Endodermal cell (in vitro differentiated cells): ENCODE data around the gene HAPLN1. TPM values are rescaled to one million over a fixed set of nuclear protein-coding genes. Genes with fewer than 3 reads are reported as not detected.

Experiments
- DNase-seq: peaks from one replicate; pipeline ENCODE4 v3.0.0-alpha.2; 2017
- H3K27ac ChIP-seq: 2 replicates; pipeline ENCODE4 v1.5.1; 2013; ENCODE audit warnings: mild to moderate bottlenecking, low read depth, low read length, moderate library complexity
- H3K27me3 ChIP-seq: 2 replicates; pipeline ENCODE4 v1.6.1; 2013; ENCODE audit warnings: mild to moderate bottlenecking, low read length, moderate library complexity; ENCODE audit not compliant: insufficient read depth, control insufficient read depth, poor library complexity, severe bottlenecking
- H3K36me3 ChIP-seq: 2 replicates; pipeline ENCODE4 v1.7.0; 2013; ENCODE audit warnings: mild to moderate bottlenecking, low read length, moderate library complexity; ENCODE audit not compliant: control insufficient read depth, insufficient read depth
- H3K4me1 ChIP-seq: one replicate; pipeline ENCODE4 v1.7.0; 2013; ENCODE audit warnings: low read length; ENCODE audit not compliant: control insufficient read depth, insufficient read depth
- H3K4me3 ChIP-seq: 2 replicates; pipeline ENCODE4 v1.5.1; 2013; ENCODE audit warnings: mild to moderate bottlenecking, low read length, moderate library complexity
- H3K9ac ChIP-seq: 2 replicates; pipeline ENCODE4 v1.6.1; 2013; ENCODE audit warnings: mild to moderate bottlenecking, low read length, moderate library complexity; ENCODE audit not compliant: poor library complexity, severe bottlenecking; ENCODE audit errors: extremely low read depth
- H3K9me3 ChIP-seq: 2 replicates; pipeline ENCODE4 v1.6.1; 2013; ENCODE audit warnings: mild to moderate bottlenecking, low read length, moderate library complexity; ENCODE audit not compliant: control insufficient read depth
- H3K27ac Mint-ChIP-seq: 2 replicates; pipeline ENCODE4 v1.8.0; 2020; ENCODE audit warnings: mixed read lengths
- H3K27me3 Mint-ChIP-seq: 2 replicates; pipeline ENCODE4 v1.8.0; 2021; ENCODE audit warnings: mild to moderate bottlenecking, mixed read lengths; ENCODE audit not compliant: insufficient read depth
- H3K36me3 Mint-ChIP-seq: 2 replicates; pipeline ENCODE4 v1.8.0; 2020; ENCODE audit warnings: low read depth, mixed read lengths
- H3K4me1 Mint-ChIP-seq: 2 replicates; pipeline ENCODE4 v1.8.0; 2020; ENCODE audit warnings: mixed read lengths
- H3K4me3 Mint-ChIP-seq: 2 replicates; pipeline ENCODE4 v1.8.0; 2020; ENCODE audit warnings: mild to moderate bottlenecking, moderate library complexity, mixed read lengths
- H3K9me3 Mint-ChIP-seq: 2 replicates; pipeline ENCODE4 v1.8.0; 2020; ENCODE audit warnings: mild to moderate bottlenecking, mixed read lengths
- CTCF ChIP-seq: fragments of 200-600 bp; sonication (generic); conservative IDR thresholded peaks from 2 replicates; pipeline ENCODE4 v1.5.0; 2021; ENCODE audit warnings: antibody characterized with exemption, mild to moderate bottlenecking
- WGBS, 2 experiments: methylation state at CpG; one replicate each; pipeline versions ENCODE4 v1.1.5 to v1.1.7; 2013; ENCODE audit warnings: missing lambda C conversion rate in 2 of 2, mixed read lengths in 1 of 2; ENCODE audit not compliant: insufficient coverage in 1 of 2, insufficient read length in 1 of 2; 5-methylcytosine and 5-hydroxymethylcytosine counted together
- total RNA-seq, 2 donors: library from RNA; stranded (reverse); fragmentation: NEBNext Ultra II Directional in 1 of 2; extraction: Animal tissue kit (Norgen Biotek cat#: 25700) in 1 of 2; gene quantifications; 2 replicates in 1 of 2; 3 replicates in 1 of 2; pipeline ENCODE4 v1.2.1, GENCODE V29; 2021

HAPLN1 gene
- total RNA-seq, 2 donors from 2014 or later = 0.07 to 1.3 TPM

GRCh38 chr5:83701886-83702285, 18.8 kb downstream of the HAPLN1 start:
- Mint-ChIP-seq H3K4me3 (no peak overlapping the region), H3K27ac (no peak overlapping the region), H3K27me3 (no peaks in the 10 kb centered on the region), H3K36me3 (no peaks in the 10 kb centered on the region), H3K9me3 (peaks cover 27% of the 10 kb centered on the region), H3K4me1 (no peaks in the 10 kb centered on the region)
- no peak for TF ChIP-seq CTCF
- Histone ChIP-seq H3K9me3 (peaks cover 17% of the 10 kb centered on the region), H3K36me3 (no peaks in the 10 kb centered on the region), H3K9ac (no peak overlapping the region), H3K4me3 (no peak overlapping the region), H3K4me1 (no peaks in the 10 kb centered on the region), H3K27ac (no peak overlapping the region), H3K27me3 (no peaks in the 10 kb centered on the region)
- DNase-seq = no peak
- 95 to 100% methylated on average over 2 to 3 of the region's 6 CpGs for WGBS, 2 experiments

DNA sequence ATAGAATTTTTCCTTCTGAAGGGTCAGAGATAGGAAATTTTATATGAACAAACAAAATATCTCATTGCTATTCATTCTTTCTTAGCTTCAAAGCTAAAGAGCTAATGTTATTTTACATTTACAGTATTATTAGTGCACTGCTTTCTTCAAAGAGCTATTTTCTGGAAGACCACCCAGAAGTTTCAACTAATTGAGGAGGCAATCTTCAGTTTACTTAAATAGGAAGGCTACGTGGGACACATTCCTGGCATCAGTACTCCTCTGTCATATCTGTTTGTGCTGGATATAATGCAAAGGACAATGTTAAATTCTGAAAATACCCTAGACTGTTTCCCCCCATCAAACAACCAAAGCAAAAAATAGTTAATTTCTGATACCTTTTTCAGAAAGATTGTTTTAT, 30.8 kb downstream of the HAPLN1 start:
- Histone ChIP-seq H3K36me3 (no peaks in the 10 kb centered on the region), H3K27ac (no peak overlapping the region), H3K4me1 (no peaks in the 10 kb centered on the region), H3K4me3 (no peak overlapping the region), H3K9me3 (no peaks in the 10 kb centered on the region), H3K27me3 (no peaks in the 10 kb centered on the region), H3K9ac (no peak overlapping the region)
- no peak for TF ChIP-seq CTCF
- H3K9me3 Mint-ChIP-seq = no peaks in the 10 kb centered on the region
- H3K4me3 Mint-ChIP-seq = no peak overlapping the region
- peaks cover 3% of the 10 kb centered on the region for H3K4me1 Mint-ChIP-seq
- H3K27ac Mint-ChIP-seq = no peak overlapping the region
- H3K27me3 Mint-ChIP-seq = no peaks in the 10 kb centered on the region
- no peaks in the 10 kb centered on the region for H3K36me3 Mint-ChIP-seq
- WGBS, 2 experiments = 88% methylated on average over 1 of the region's 1 CpG; no CpG with 5 or more reads in 1 of the 2 experiments
- no peak for DNase-seq

DNA sequence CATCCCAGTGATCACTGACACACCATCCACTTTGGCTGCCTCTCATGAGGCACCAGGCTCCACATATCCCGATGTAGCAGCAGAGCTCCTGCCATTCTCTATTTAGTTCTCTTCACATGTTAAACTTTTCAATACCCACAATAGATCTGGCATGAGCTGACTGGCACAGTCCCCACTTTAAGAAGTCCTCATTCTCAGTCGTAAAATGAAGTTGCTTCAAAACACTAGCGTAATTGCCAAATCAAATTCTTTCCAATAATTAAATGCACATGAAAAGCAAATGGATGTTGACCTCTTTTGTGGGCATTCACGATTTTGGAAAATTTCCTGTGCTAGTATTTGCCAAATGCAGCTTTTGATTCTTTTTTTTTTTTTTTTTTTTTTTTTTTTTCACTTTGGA, 32.4 kb downstream of the HAPLN1 start:
- Histone ChIP-seq H3K9ac (no peak overlapping the region), H3K4me1 (peaks cover 8% of the 10 kb centered on the region), H3K27me3 (no peaks in the 10 kb centered on the region), H3K4me3 (no peak overlapping the region), H3K36me3 (no peaks in the 10 kb centered on the region), H3K9me3 (no peaks in the 10 kb centered on the region), H3K27ac (no peak overlapping the region)
- Mint-ChIP-seq H3K27me3 (no peaks in the 10 kb centered on the region), H3K36me3 (no peaks in the 10 kb centered on the region), H3K4me1 (peaks cover 16% of the 10 kb centered on the region), H3K27ac (no peak overlapping the region), H3K4me3 (no peak overlapping the region), H3K9me3 (no peaks in the 10 kb centered on the region)
- WGBS, 2 experiments = 71 to 91% methylated on average over 1 to 4 of the region's 4 CpGs
- no peak for TF ChIP-seq CTCF
- DNase-seq = no peak
